HEK293 (cell line): ENCODE results near the gene KCNC4.

Experiments used
- CTCF ChIA-PET: fragments of 350-600 bp; formaldehyde crosslinking; extraction: SDS; loops from one replicate; lab custom pipeline; 2021; ENCODE audit warnings: antibody characterized with exemption; lab: Yijun Ruan, JAX
- POLR2A ChIA-PET: fragments of 300-600 bp; formaldehyde crosslinking; extraction: SDS; loops from one replicate; lab custom pipeline; 2020; ENCODE audit warnings: antibody characterized with exemption, inconsistent platforms; lab: Yijun Ruan, JAX
- H3K27ac ChIP-seq: fragments of 200-500 bp; sonication (Bioruptor generic); 2 replicates; pipeline ENCODE4 v1.5.1; 2014; ENCODE audit warnings: low read depth, low read length, control low read depth, inconsistent platforms; ENCODE audit errors: extremely low read depth
- H3K36me3 ChIP-seq, 2 experiments: fragments of 200-500 bp in 1 of 2; sonication (Bioruptor generic) in 1 of 2; 1 replicate in 1 of 2; 2 replicates in 1 of 2; pipeline ENCODE4 v1.5.1; 2014 to 2017; ENCODE audit warnings: inconsistent platforms in 2 of 2, low read length in 2 of 2; ENCODE audit not compliant: control insufficient read depth in 2 of 2, insufficient read depth in 1 of 2
- H3K4me1 ChIP-seq: fragments of 200-500 bp; sonication (Bioruptor generic); 2 replicates; pipeline ENCODE4 v1.5.1; 2014; ENCODE audit warnings: mild to moderate bottlenecking, low read length, inconsistent platforms; ENCODE audit not compliant: control insufficient read depth, insufficient read depth
- H3K4me3 ChIP-seq: 2 replicates; pipeline ENCODE4 v1.5.1; 2011; ENCODE audit warnings: low read depth, mild to moderate bottlenecking, control low read depth, low read length, moderate library complexity
- H3K9me3 ChIP-seq: fragments of 200-500 bp; sonication (Bioruptor generic); 2 replicates; pipeline ENCODE4 v1.5.1; 2014; ENCODE audit warnings: low read depth, low read length, inconsistent platforms; ENCODE audit not compliant: control insufficient read depth, insufficient read depth
- FEZF1 ChIP-seq: fragments of 450-650 bp; formaldehyde crosslinking; IDR thresholded peaks from 2 replicates; pipeline ENCODE4 v1.5.1; 2016; ENCODE audit warnings: missing biosample characterization, missing genetic modification characterization
- ZBTB1 ChIP-seq: fragments of 450-650 bp; formaldehyde crosslinking; IDR thresholded peaks from 2 replicates; pipeline ENCODE4 v1.5.1; 2016; ENCODE audit warnings: missing biosample characterization, missing genetic modification characterization
- ZBTB7A ChIP-seq: fragments of 450-650 bp; formaldehyde crosslinking; IDR thresholded peaks from 2 replicates; pipeline ENCODE4 v1.5.1; 2016; ENCODE audit warnings: low read depth, missing biosample characterization, missing genetic modification characterization
- ZNF114 ChIP-seq: fragments of 450-650 bp; formaldehyde crosslinking; IDR thresholded peaks from 2 replicates; pipeline ENCODE4 v1.5.0; 2017; ENCODE audit warnings: missing biosample characterization, missing genetic modification characterization
- ZNF121 ChIP-seq: fragments of 450-650 bp; formaldehyde crosslinking; IDR thresholded peaks from 2 replicates; pipeline ENCODE4 v1.5.1; 2016; ENCODE audit warnings: missing biosample characterization, missing genetic modification characterization
- ZNF223 ChIP-seq: fragments of 450-650 bp; formaldehyde crosslinking; IDR thresholded peaks from 2 replicates; pipeline ENCODE4 v1.5.1; 2016; ENCODE audit warnings: missing biosample characterization, missing genetic modification characterization
- ZNF274 ChIP-seq, 2 experiments: fragments of 200-500 bp in 1 of 2; fragments of 450-650 bp in 1 of 2; sonication (Bioruptor generic) in 1 of 2; formaldehyde crosslinking in 1 of 2; IDR thresholded peaks; 2 replicates each; pipeline versions ENCODE4 v1.5.1 to v1.6.1; 2014 to 2016; ENCODE audit warnings: borderline replicate concordance in 1 of 2, inconsistent platforms in 1 of 2, low read length in 1 of 2, missing biosample characterization in 1 of 2, missing genetic modification characterization in 1 of 2
- ZNF302 ChIP-seq: fragments of 450-650 bp; formaldehyde crosslinking; IDR thresholded peaks from 2 replicates; pipeline ENCODE4 v1.5.1; 2016; ENCODE audit warnings: missing biosample characterization, missing genetic modification characterization, low read depth
- ZNF404 ChIP-seq: fragments of 450-650 bp; formaldehyde crosslinking; IDR thresholded peaks from 2 replicates; pipeline ENCODE4 v1.5.1; 2017; ENCODE audit warnings: missing biosample characterization, missing genetic modification characterization
- ZNF561 ChIP-seq: fragments of 450-650 bp; IDR thresholded peaks from 2 replicates; pipeline ENCODE4 v1.5.1; 2018; ENCODE audit warnings: missing biosample characterization, missing genetic modification characterization, borderline replicate concordance
- ZNF654 ChIP-seq: fragments of 450-650 bp; formaldehyde crosslinking; IDR thresholded peaks from 2 replicates; pipeline ENCODE4 v1.5.1; 2016; ENCODE audit warnings: low read depth, missing biosample characterization, missing genetic modification characterization
- ZNF704 ChIP-seq: fragments of 450-650 bp; formaldehyde crosslinking; IDR thresholded peaks from 2 replicates; pipeline ENCODE4 v1.5.1; 2016; ENCODE audit warnings: missing biosample characterization, missing genetic modification characterization
- TF ChIP-seq, protein P1 (sequence below): IDR thresholded peaks from 2 replicates; pipeline ENCODE4 v1.6.1; 2011; ENCODE audit warnings: mild to moderate bottlenecking, low read depth, low read length, borderline replicate concordance
- TF ChIP-seq, protein P2 (sequence below): fragments of 450-650 bp; formaldehyde crosslinking; IDR thresholded peaks from 2 replicates; pipeline ENCODE4 v1.5.1; 2016; ENCODE audit warnings: missing biosample characterization, missing genetic modification characterization
- TF ChIP-seq, protein P3 (sequence below): fragments of 450-650 bp; formaldehyde crosslinking; IDR thresholded peaks from 2 replicates; pipeline ENCODE4 v1.5.1; 2016; ENCODE audit warnings: missing biosample characterization, missing genetic modification characterization
- TF ChIP-seq, protein P4 (sequence below): fragments of 450-650 bp; formaldehyde crosslinking; IDR thresholded peaks from 2 replicates; pipeline ENCODE4 v1.5.1; 2016; ENCODE audit warnings: missing biosample characterization, missing genetic modification characterization

The KCNC4 gene

GRCh38 chr1:110248746-110249145 is 38.6 kb downstream of the KCNC4 start:
- Histone ChIP-seq H3K36me3 (no peaks in the 10 kb centered on the region), H3K4me3 (no peak overlapping the region)
- POLR2A ChIA-PET, result no interaction called here
- CTCF ChIA-PET, result interaction anchor here (1.3 to 1.5 kb wide), 2 partner anchors 41 to 64 kb away, joined by 6 to 7 read pairs; no protein-coding TSS in a partner anchor
- TF ChIP-seq ZNF302 (no peak), ZNF274 (IDR thresholded peaks at IDR 0.05; ENCODE audit: low read length) (no peak), ZNF274 (tag by site-specific recombination; IDR thresholded peaks at IDR 0.05; ENCODE audit: borderline replicate concordance) (no peak), ZNF404 (tag by site-specific recombination) (no peak), ZNF121 (no peak)
- TF ChIP-seq, protein P1, sequence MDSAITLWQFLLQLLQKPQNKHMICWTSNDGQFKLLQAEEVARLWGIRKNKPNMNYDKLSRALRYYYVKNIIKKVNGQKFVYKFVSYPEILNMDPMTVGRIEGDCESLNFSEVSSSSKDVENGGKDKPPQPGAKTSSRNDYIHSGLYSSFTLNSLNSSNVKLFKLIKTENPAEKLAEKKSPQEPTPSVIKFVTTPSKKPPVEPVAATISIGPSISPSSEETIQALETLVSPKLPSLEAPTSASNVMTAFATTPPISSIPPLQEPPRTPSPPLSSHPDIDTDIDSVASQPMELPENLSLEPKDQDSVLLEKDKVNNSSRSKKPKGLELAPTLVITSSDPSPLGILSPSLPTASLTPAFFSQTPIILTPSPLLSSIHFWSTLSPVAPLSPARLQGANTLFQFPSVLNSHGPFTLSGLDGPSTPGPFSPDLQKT, result no peak
- TF ChIP-seq, protein P2, sequence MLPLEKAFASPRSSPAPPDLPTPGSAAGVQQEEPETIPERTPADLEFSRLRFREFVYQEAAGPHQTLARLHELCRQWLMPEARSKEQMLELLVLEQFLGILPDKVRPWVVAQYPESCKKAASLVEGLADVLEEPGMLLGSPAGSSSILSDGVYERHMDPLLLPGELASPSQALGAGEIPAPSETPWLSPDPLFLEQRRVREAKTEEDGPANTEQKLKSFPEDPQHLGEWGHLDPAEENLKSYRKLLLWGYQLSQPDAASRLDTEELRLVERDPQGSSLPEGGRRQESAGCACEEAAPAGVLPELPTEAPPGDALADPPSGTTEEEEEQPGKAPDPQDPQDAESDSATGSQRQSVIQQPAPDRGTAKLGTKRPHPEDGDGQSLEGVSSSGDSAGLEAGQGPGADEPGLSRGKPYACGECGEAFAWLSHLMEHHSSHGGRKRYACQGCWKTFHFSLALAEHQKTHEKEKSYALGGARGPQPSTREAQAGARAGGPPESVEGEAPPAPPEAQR (tag by site-specific recombination), result no peak
- TF ChIP-seq, all 188 proteins: peak for 0
- Histone ChIP-seq H3K27ac (no peak overlapping the region), H3K9me3 (no peaks in the 10 kb centered on the region), H3K4me1 (no peaks in the 10 kb centered on the region)

DNA sequence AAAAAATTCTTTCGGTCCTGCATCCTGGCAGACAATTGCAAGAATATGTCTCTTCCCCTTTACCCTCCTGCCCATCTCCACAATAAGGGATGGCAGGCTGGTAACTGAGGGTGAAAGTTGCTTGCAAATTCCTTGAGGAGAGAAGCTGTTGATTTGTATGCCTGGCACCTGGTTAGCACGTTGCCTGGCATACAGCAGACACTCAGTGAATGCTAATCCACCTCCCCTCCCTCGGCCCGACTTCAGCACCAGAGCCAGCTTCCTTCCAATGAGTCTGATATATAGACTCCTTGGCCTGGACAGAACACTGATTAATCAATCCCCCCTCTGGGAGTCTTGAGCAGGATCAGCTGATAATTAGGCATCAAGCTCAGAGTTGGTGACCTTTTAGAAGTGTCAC is 39.1 kb downstream of the KCNC4 start:
- no peaks in the 10 kb centered on the region for H3K9me3 ChIP-seq
- no peak overlapping the region for H3K27ac ChIP-seq
- no peaks in the 10 kb centered on the region for H3K36me3 ChIP-seq
- TF ChIP-seq ZNF114 (tag by site-specific recombination) (no peak), ZNF561 (tag by site-specific recombination) (no peak), ZBTB1 (tag by site-specific recombination) (no peak), ZNF223 (no peak), ZNF704 (tag by site-specific recombination) (no peak), ZNF654 (no peak), ZBTB7A (tag by site-specific recombination) (no peak), FEZF1 (no peak)
- TF ChIP-seq, protein P3, sequence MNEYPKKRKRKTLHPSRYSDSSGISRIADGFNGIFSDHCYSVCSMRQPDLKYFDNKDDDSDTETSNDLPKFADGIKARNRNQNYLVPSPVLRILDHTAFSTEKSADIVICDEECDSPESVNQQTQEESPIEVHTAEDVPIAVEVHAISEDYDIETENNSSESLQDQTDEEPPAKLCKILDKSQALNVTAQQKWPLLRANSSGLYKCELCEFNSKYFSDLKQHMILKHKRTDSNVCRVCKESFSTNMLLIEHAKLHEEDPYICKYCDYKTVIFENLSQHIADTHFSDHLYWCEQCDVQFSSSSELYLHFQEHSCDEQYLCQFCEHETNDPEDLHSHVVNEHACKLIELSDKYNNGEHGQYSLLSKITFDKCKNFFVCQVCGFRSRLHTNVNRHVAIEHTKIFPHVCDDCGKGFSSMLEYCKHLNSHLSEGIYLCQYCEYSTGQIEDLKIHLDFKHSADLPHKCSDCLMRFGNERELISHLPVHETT, result no peak
- TF ChIP-seq, protein P2 (tag by site-specific recombination), result no peak
- TF ChIP-seq, protein P4, sequence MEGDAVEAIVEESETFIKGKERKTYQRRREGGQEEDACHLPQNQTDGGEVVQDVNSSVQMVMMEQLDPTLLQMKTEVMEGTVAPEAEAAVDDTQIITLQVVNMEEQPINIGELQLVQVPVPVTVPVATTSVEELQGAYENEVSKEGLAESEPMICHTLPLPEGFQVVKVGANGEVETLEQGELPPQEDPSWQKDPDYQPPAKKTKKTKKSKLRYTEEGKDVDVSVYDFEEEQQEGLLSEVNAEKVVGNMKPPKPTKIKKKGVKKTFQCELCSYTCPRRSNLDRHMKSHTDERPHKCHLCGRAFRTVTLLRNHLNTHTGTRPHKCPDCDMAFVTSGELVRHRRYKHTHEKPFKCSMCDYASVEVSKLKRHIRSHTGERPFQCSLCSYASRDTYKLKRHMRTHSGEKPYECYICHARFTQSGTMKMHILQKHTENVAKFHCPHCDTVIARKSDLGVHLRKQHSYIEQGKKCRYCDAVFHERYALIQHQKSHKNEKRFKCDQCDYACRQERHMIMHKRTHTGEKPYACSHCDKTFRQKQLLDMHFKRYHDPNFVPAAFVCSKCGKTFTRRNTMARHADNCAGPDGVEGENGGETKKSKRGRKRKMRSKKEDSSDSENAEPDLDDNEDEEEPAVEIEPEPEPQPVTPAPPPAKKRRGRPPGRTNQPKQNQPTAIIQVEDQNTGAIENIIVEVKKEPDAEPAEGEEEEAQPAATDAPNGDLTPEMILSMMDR, result no peak
- POLR2A ChIA-PET, result no interaction called here
- H3K4me3 ChIP-seq, result no peak overlapping the region
- H3K4me1 ChIP-seq, result no peaks in the 10 kb centered on the region
- CTCF ChIA-PET, result interaction anchor here (1.3 to 1.5 kb wide), 2 partner anchors 41 to 63 kb away, joined by 6 to 7 read pairs; no protein-coding TSS in a partner anchor
